PC-9 (cell line): ENCODE measurements around the gene SSR4. TPM values are rescaled to one million over a fixed set of nuclear protein-coding genes. Genes with fewer than 3 reads are reported as not detected.

Experiments used
- BruUV-seq: library from RNA; stranded (reverse); fragments of 400-500 nt; replicated peaks from 2 replicates; lab custom pipeline; 2021; lab: Mats Ljungman, UMichigan
- CTCF ChIA-PET: fragments of 300-600 bp; sonication (Branson Sonifier 250); formaldehyde crosslinking; loops from one replicate; lab custom pipeline; 2022; ENCODE audit warnings: antibody characterized with exemption; lab: Charles Lee
- POLR2A ChIA-PET: fragments of 300-600 bp; sonication (Branson Sonifier 250); formaldehyde crosslinking; loops from one replicate; lab custom pipeline; 2022; ENCODE audit warnings: antibody characterized with exemption; ENCODE audit not compliant: unreplicated experiment; lab: Charles Lee
- DNase-seq, 2 experiments: peaks; one replicate each; pipeline versions ENCODE4 v3.0.0 to v3.0.0-alpha.2; 2015 to 2022; ENCODE audit warnings: mixed read lengths in 1 of 2
- H2AFZ ChIP-seq: fragments of 200-600 bp; sonication (generic); 2 replicates; pipeline ENCODE4 v1.8.1; 2017; ENCODE audit warnings: antibody characterized with exemption
- H3F3A ChIP-seq: fragments of 200-600 bp; sonication (generic); 2 replicates; pipeline ENCODE4 v1.8.1; 2017; ENCODE audit warnings: antibody characterized with exemption, mild to moderate bottlenecking, low read depth; ENCODE audit not compliant: insufficient read depth
- H3K27ac ChIP-seq: fragments of 200-600 bp; sonication (generic); 2 replicates; pipeline ENCODE4 v1.6.1; 2016; ENCODE audit warnings: mixed run types
- H3K27me3 ChIP-seq: fragments of 200-600 bp; sonication (generic); 2 replicates; pipeline ENCODE4 v1.6.1; 2016; ENCODE audit warnings: low read depth, mixed run types; ENCODE audit not compliant: insufficient read depth
- H3K36me3 ChIP-seq: fragments of 200-600 bp; sonication (generic); 2 replicates; pipeline ENCODE4 v1.6.1; 2016; ENCODE audit warnings: low read depth, mixed run types
- H3K4me1 ChIP-seq: fragments of 200-600 bp; sonication (generic); replicated peaks from 2 replicates; pipeline ENCODE4 v1.6.1; 2016; ENCODE audit warnings: mixed run types; ENCODE audit not compliant: insufficient read depth
- H3K4me2 ChIP-seq: fragments of 200-600 bp; sonication (generic); 2 replicates; pipeline ENCODE4 v1.6.1; 2017; ENCODE audit warnings: mixed run types
- H3K4me3 ChIP-seq: fragments of 200-600 bp; sonication (generic); 2 replicates; pipeline ENCODE4 v1.6.1; 2016; ENCODE audit warnings: mixed run types
- H3K79me2 ChIP-seq: fragments of 200-600 bp; sonication (generic); 2 replicates; pipeline ENCODE4 v1.6.1; 2017; ENCODE audit warnings: low read depth, mixed run types
- H3K9me2 ChIP-seq: fragments of 200-600 bp; sonication (generic); 2 replicates; pipeline ENCODE4 v1.8.1; 2017; ENCODE audit warnings: mild to moderate bottlenecking; ENCODE audit not compliant: insufficient read depth
- H3K9me3 ChIP-seq: fragments of 200-600 bp; sonication (generic); 2 replicates; pipeline ENCODE4 v1.8.1; 2016; ENCODE audit warnings: low read depth; ENCODE audit not compliant: insufficient read depth
- H4K20me1 ChIP-seq: fragments of 200-600 bp; sonication (generic); 2 replicates; pipeline ENCODE4 v1.8.1; 2017; ENCODE audit not compliant: insufficient read depth
- EZH2 ChIP-seq: fragments of 200-600 bp; sonication (generic); IDR thresholded peaks from 2 replicates; pipeline ENCODE4 v1.8.0; 2017; ENCODE audit warnings: antibody characterized with exemption, low read depth
- intact Hi-C: fragments of 100-400 bp; cut with micrococcal nuclease; formaldehyde crosslinking; loops from one replicate; pipeline ENCODE4 v1.10.0; 2022; ENCODE audit not compliant: unreplicated experiment
- total RNA-seq: library from RNA; stranded (reverse); gene quantifications from 2 replicates; pipeline ENCODE4 v1.2.3, GENCODE V29; 2021
- TF ChIP-seq, protein P1 (sequence below): fragments of 200-600 bp; sonication (generic); conservative IDR thresholded peaks from 2 replicates; pipeline ENCODE4 v1.6.1; 2017; ENCODE audit warnings: mixed run types, antibody characterized with exemption, mild to moderate bottlenecking, moderate library complexity

Gene SSR4
- total RNA-seq, 1 experiment from 2014 or later = 223 TPM

DNA sequence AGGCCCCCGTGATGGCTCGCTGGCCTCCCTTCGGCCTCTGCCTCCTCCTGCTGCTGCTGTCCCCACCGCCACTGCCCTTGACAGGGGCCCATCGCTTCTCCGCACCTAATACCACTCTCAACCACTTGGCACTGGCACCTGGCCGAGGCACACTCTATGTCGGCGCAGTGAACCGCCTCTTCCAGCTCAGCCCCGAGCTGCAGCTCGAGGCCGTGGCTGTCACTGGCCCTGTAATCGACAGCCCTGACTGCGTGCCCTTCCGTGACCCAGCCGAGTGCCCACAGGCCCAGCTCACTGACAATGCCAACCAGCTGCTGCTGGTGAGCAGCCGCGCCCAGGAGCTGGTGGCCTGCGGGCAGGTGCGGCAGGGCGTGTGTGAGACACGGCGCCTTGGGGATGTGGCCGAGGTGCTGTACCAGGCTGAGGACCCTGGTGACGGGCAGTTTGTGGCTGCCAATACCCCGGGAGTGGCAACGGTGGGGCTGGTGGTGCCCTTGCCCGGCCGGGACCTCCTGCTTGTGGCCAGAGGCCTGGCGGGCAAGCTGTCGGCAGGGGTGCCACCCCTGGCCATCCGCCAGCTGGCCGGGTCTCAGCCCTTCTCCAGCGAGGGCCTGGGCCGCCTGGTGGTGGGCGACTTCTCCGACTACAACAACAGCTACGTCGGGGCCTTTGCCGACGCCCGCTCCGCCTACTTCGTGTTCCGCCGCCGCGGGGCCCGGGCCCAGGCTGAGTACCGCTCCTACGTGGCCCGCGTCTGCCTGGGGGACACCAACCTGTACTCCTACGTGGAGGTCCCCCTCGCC, 27.4 kb upstream of the SSR4 start:
- H3K27ac ChIP-seq = no peak overlapping the region
- no peaks in the 10 kb centered on the region for H3K9me3 ChIP-seq
- no peaks in the 10 kb centered on the region for H4K20me1 ChIP-seq
- no peaks in the 10 kb centered on the region for H3K9me2 ChIP-seq
- H2AFZ ChIP-seq = no peak overlapping the region
- no peak for TF ChIP-seq EZH2
- TF ChIP-seq, protein P1, sequence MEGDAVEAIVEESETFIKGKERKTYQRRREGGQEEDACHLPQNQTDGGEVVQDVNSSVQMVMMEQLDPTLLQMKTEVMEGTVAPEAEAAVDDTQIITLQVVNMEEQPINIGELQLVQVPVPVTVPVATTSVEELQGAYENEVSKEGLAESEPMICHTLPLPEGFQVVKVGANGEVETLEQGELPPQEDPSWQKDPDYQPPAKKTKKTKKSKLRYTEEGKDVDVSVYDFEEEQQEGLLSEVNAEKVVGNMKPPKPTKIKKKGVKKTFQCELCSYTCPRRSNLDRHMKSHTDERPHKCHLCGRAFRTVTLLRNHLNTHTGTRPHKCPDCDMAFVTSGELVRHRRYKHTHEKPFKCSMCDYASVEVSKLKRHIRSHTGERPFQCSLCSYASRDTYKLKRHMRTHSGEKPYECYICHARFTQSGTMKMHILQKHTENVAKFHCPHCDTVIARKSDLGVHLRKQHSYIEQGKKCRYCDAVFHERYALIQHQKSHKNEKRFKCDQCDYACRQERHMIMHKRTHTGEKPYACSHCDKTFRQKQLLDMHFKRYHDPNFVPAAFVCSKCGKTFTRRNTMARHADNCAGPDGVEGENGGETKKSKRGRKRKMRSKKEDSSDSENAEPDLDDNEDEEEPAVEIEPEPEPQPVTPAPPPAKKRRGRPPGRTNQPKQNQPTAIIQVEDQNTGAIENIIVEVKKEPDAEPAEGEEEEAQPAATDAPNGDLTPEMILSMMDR = no peak
- POLR2A ChIA-PET = interaction anchor here (0.5 to 0.7 kb wide), 2 partner anchors 40 to 168 kb away, joined by 3 to 6 read pairs; no protein-coding TSS in a partner anchor
- CTCF ChIA-PET = interaction anchor here (0.6 kb wide), 1 partner anchor 136 kb away, joined by 17 read pairs; no protein-coding TSS in a partner anchor
- no peaks in the 10 kb centered on the region for H3K27me3 ChIP-seq
- intact Hi-C loops = loop anchor here (1.0 to 5.0 kb wide), 2 partner anchors 27 to 765 kb away; partner anchors contain the start of genes IDH3G and SSR4
- no peaks in the 10 kb centered on the region for H3F3A ChIP-seq
- no peak overlapping the region for H3K4me3 ChIP-seq
- H3K36me3 ChIP-seq = no peaks in the 10 kb centered on the region
- peak overlapping the region; percentile 72; the same call in 1 of the 2 replicates for H3K4me2 ChIP-seq
- H3K4me1 ChIP-seq = peaks cover 7% of the 10 kb centered on the region; the same call in 1 of the 2 replicates
- no TSS peak for BruUV-seq
- H3K79me2 ChIP-seq = no peaks in the 10 kb centered on the region
- DNase-seq = peak in 1 of 2 experiments; percentile 72

DNA sequence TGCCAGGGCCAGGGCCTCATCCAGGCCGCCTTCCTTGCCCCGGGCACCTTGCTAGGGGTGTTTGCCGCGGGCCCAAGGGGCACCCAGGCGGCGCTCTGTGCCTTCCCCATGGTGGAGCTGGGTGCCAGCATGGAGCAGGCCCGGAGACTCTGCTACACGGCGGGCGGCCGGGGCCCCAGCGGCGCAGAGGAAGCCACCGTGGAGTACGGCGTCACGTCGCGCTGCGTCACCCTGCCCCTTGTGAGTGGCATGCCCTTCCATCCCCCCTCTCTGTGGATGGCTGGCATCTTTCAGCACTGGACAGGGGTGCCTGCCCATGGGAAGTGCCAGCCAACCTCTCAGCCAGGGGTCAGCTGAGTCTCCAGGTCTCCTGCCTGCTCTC, 26.8 kb upstream of the SSR4 start:
- no peak for DNase-seq
- TF ChIP-seq, protein P1 = no peak
- TF ChIP-seq EZH2 = no peak
- H3K4me2 ChIP-seq = no peak overlapping the region
- no peaks in the 10 kb centered on the region for H3K9me2 ChIP-seq
- H3K79me2 ChIP-seq = no peaks in the 10 kb centered on the region
- H3K27ac ChIP-seq = no peak overlapping the region
- H3K4me1 ChIP-seq = peaks cover 7% of the 10 kb centered on the region; the same call in 1 of the 2 replicates
- no peaks in the 10 kb centered on the region for H3K27me3 ChIP-seq
- no peaks in the 10 kb centered on the region for H3K9me3 ChIP-seq
- no peak overlapping the region for H3K4me3 ChIP-seq
- no peaks in the 10 kb centered on the region for H4K20me1 ChIP-seq
- no peaks in the 10 kb centered on the region for H3F3A ChIP-seq
- H3K36me3 ChIP-seq = no peaks in the 10 kb centered on the region
- intact Hi-C loops = loop anchor here (5.0 kb wide), 1 partner anchor 765 kb away; no protein-coding TSS in a partner anchor
- BruUV-seq = no TSS peak
- POLR2A ChIA-PET = no interaction called here
- CTCF ChIA-PET = no interaction called here
- no peak overlapping the region for H2AFZ ChIP-seq

DNA sequence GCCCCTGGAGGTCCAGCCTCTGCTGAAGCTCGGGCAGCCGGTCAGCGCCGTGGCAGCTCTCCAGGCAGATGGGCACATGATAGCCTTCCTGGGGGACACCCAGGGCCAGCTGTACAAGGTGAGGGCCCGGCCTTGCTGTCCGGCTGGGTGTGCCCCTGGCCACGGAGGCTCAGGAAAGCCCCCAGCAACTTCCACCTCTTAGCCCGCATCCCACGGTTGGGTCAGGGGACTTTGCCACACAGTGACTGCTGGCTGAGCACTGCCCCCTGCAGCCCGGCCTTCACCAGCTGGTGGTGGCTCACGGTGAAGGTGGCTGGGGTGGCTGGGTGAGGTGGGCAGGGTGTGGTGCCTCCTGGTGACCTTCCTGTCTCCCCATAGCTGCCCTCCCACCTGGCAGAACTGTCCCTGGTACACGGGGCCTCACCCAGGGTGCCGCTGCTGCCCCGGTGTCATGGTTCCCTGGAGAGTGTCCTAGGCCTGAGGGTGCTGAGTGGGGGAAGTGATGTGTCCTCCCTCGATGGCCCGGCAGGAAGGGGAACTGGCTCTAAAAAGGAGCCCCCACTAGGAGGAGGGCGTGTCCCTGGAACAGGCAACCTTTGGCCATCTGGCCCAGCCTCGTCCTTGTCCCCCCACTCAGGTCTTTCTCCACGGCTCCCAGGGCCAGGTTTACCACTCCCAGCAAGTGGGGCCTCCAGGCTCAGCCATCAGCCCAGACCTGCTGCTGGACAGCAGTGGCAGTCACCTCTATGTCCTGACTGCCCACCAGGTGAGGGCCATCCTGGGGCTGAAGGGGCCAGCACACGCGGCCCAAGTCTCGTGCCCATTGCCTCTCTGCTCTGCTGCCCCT, 25.9 kb upstream of the SSR4 start:
- H3K4me2 ChIP-seq = no peak overlapping the region
- H3F3A ChIP-seq = no peaks in the 10 kb centered on the region
- POLR2A ChIA-PET = no interaction called here
- H3K4me3 ChIP-seq = no peak overlapping the region
- peaks cover 7% of the 10 kb centered on the region; the same call in 1 of the 2 replicates for H3K4me1 ChIP-seq
- H3K79me2 ChIP-seq = no peaks in the 10 kb centered on the region
- CTCF ChIA-PET = no interaction called here
- H3K9me2 ChIP-seq = no peaks in the 10 kb centered on the region
- no peaks in the 10 kb centered on the region for H4K20me1 ChIP-seq
- no peak for DNase-seq
- no peaks in the 10 kb centered on the region for H3K36me3 ChIP-seq
- TF ChIP-seq EZH2 = no peak
- TF ChIP-seq, protein P1 = 0 out of 2 replicates have a peak, but pooled peaks have one; percentile 13
- no peak overlapping the region for H2AFZ ChIP-seq
- H3K27ac ChIP-seq = no peak overlapping the region
- no peaks in the 10 kb centered on the region for H3K27me3 ChIP-seq
- BruUV-seq = no TSS peak
- no peaks in the 10 kb centered on the region for H3K9me3 ChIP-seq
- intact Hi-C loops = loop anchor here (5.0 kb wide), 1 partner anchor 764 kb away; no protein-coding TSS in a partner anchor
